ENCODE data around the gene NCAM2.
"Not testable (repeated sequence)": the region's sequence is repeated elsewhere in the genome, so short reads cannot be mapped to it uniquely, and the experiment has no call there.

The NCAM2 gene

DNA sequence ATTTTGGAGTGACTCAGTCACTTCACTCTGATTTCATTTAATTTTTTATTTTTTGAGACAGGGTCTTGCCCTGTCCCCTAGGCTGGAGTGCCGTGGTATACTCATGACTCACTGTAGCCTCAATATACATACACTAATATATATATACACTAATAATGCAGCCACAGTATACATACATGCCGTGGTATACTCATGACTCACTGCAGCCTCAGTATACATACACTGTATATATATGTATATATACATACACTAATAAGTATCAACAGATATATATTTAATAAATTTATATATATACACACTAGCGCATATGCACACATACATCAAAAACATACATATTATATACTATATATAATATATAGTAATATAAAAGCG lies 149.2 kb downstream of the NCAM2 start:
- no peaks in the 10 kb centered on the region for H3K27me3 ChIP-seq (ENCODE audit: insufficient read depth, low read length, poor library complexity, severe bottlenecking)
- no peak overlapping the region for H3K4me3 ChIP-seq (ENCODE audit: low read length, poor library complexity, severe bottlenecking)
- no peaks in the 10 kb centered on the region for H3K4me1 ChIP-seq (ENCODE audit: insufficient read depth, low read length, poor library complexity, severe bottlenecking)
- H3K9me2 ChIP-seq (replicated peaks; ENCODE audit: low read depth, low read length) = no peaks in the 10 kb centered on the region
- H2AFZ ChIP-seq (ENCODE audit: low read length) = no peak overlapping the region
- no peak overlapping the region for H3K4me2 ChIP-seq (ENCODE audit: low read depth, low read length, poor library complexity, severe bottlenecking)
- no peaks in the 10 kb centered on the region for H3K9me3 ChIP-seq (ENCODE audit: insufficient read depth, low read depth, low read length)
- H3F3A ChIP-seq (ENCODE audit: low read depth) = no peaks in the 10 kb centered on the region
- H4K20me1 ChIP-seq (ENCODE audit: insufficient read depth, low read length, poor library complexity, severe bottlenecking) = no peaks in the 10 kb centered on the region
- H3K79me2 ChIP-seq (ENCODE audit: insufficient read depth, low read length) = no peaks in the 10 kb centered on the region
- no peak overlapping the region for H3K9ac ChIP-seq (ENCODE audit: low read depth, low read length, poor library complexity, severe bottlenecking)
- H3K36me3 ChIP-seq (ENCODE audit: insufficient read depth, low read length) = no peaks in the 10 kb centered on the region
- TF ChIP-seq, protein P1, sequence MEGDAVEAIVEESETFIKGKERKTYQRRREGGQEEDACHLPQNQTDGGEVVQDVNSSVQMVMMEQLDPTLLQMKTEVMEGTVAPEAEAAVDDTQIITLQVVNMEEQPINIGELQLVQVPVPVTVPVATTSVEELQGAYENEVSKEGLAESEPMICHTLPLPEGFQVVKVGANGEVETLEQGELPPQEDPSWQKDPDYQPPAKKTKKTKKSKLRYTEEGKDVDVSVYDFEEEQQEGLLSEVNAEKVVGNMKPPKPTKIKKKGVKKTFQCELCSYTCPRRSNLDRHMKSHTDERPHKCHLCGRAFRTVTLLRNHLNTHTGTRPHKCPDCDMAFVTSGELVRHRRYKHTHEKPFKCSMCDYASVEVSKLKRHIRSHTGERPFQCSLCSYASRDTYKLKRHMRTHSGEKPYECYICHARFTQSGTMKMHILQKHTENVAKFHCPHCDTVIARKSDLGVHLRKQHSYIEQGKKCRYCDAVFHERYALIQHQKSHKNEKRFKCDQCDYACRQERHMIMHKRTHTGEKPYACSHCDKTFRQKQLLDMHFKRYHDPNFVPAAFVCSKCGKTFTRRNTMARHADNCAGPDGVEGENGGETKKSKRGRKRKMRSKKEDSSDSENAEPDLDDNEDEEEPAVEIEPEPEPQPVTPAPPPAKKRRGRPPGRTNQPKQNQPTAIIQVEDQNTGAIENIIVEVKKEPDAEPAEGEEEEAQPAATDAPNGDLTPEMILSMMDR (conservative IDR thresholded peaks at IDR 0.05; ENCODE audit: low read length) = no peak
- no peak for TF ChIP-seq EZH2phosphoT487 (IDR thresholded peaks at IDR 0.05; ENCODE audit: borderline replicate concordance)

DNA sequence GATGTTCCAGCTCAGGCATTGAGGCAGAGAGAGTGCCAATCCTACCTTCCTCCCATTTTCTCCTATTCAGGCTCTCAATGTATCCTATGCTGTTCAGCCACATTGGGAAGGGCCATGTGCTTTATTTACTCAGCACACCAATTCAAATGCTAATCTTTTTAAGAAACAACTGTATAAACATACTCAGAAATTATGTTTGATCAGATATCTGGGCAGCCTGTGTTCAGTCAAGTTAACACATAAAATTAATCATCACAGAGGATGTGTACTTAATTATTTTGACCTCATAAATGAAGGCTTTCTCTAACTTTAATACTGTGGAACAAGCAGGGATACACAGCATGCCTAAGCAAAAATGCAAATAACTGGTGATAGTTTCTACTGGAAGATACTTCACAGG lies 149.8 kb downstream of the NCAM2 start:
- no peaks in the 10 kb centered on the region for H4K20me1 ChIP-seq (ENCODE audit: insufficient read depth, low read length, poor library complexity, severe bottlenecking)
- no peaks in the 10 kb centered on the region for H3K4me1 ChIP-seq (ENCODE audit: insufficient read depth, low read length, poor library complexity, severe bottlenecking)
- no peaks in the 10 kb centered on the region for H3F3A ChIP-seq (ENCODE audit: low read depth)
- no peaks in the 10 kb centered on the region for H3K27me3 ChIP-seq (ENCODE audit: insufficient read depth, low read length, poor library complexity, severe bottlenecking)
- H3K36me3 ChIP-seq (ENCODE audit: insufficient read depth, low read length) = no peaks in the 10 kb centered on the region
- no peak overlapping the region for H3K4me2 ChIP-seq (ENCODE audit: low read depth, low read length, poor library complexity, severe bottlenecking)
- no peak overlapping the region for H2AFZ ChIP-seq (ENCODE audit: low read length)
- H3K4me3 ChIP-seq (ENCODE audit: low read length, poor library complexity, severe bottlenecking) = no peak overlapping the region
- no peaks in the 10 kb centered on the region for H3K79me2 ChIP-seq (ENCODE audit: insufficient read depth, low read length)
- H3K9me3 ChIP-seq (ENCODE audit: insufficient read depth, low read depth, low read length) = no peaks in the 10 kb centered on the region
- H3K9ac ChIP-seq (ENCODE audit: low read depth, low read length, poor library complexity, severe bottlenecking) = no peak overlapping the region
- TF ChIP-seq, protein P1 (conservative IDR thresholded peaks at IDR 0.05; ENCODE audit: low read length) = no peak
- TF ChIP-seq EZH2phosphoT487 (IDR thresholded peaks at IDR 0.05; ENCODE audit: borderline replicate concordance) = no peak
- no peaks in the 10 kb centered on the region for H3K9me2 ChIP-seq (replicated peaks; ENCODE audit: low read depth, low read length)

DNA sequence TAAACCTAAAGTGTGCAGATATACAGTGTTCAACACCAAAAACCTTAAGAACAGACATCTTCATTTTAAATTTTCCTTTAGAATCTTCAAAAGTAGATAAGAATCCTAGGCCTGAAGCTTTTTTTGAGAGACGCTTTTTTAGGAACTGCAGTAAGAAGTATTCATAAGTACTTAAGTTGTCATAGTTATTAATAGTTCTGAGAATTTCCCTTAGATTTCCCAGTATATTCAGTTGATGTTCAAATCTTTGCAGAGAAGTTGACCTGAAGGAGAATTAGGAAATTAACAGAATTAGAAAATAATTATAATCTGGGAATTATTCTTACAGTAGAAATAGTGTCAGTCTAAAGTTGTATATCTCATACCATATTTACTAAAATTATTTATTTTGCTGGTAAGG lies 150.3 kb downstream of the NCAM2 start:
- Histone ChIP-seq H3K79me2 (ENCODE audit: insufficient read depth, low read length) (no peaks in the 10 kb centered on the region), H3K4me2 (ENCODE audit: low read depth, low read length, poor library complexity, severe bottlenecking) (no peak overlapping the region), H2AFZ (ENCODE audit: low read length) (no peak overlapping the region), H3K4me1 (ENCODE audit: insufficient read depth, low read length, poor library complexity, severe bottlenecking) (no peaks in the 10 kb centered on the region), H3K9me3 (ENCODE audit: insufficient read depth, low read depth, low read length) (no peaks in the 10 kb centered on the region), H3K27me3 (ENCODE audit: insufficient read depth, low read length, poor library complexity, severe bottlenecking) (no peaks in the 10 kb centered on the region), H3K9me2 (replicated peaks; ENCODE audit: low read depth, low read length) (no peaks in the 10 kb centered on the region), H4K20me1 (ENCODE audit: insufficient read depth, low read length, poor library complexity, severe bottlenecking) (no peaks in the 10 kb centered on the region), H3K36me3 (ENCODE audit: insufficient read depth, low read length) (no peaks in the 10 kb centered on the region), H3K9ac (ENCODE audit: low read depth, low read length, poor library complexity, severe bottlenecking) (no peak overlapping the region), H3K4me3 (ENCODE audit: low read length, poor library complexity, severe bottlenecking) (no peak overlapping the region), H3F3A (ENCODE audit: low read depth) (no peaks in the 10 kb centered on the region)
- TF ChIP-seq, protein P1 (conservative IDR thresholded peaks at IDR 0.05; ENCODE audit: low read length) = no peak

DNA sequence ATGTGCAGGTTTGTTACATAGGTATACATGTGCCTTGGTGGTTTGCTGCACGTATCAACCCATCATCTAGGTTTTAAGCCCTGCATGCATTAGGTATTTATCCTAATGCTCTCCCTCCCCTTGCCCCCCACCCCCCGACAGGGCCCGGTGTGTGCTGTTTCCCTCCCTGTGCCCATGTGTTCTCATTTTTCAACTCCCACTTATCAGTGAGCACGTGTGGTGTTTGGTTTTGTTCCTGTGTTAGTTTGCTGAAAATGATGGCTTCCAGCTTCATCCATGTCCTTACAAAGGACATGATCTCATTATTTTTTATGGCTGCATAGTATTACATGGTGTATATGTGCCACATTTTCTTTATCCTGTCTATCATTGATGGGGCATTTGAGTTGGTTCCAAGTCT lies 151.2 kb downstream of the NCAM2 start:
- not testable (repeated sequence) for H3K9me2 ChIP-seq (replicated peaks; ENCODE audit: low read depth, low read length); H3K9ac ChIP-seq (ENCODE audit: low read depth, low read length, poor library complexity, severe bottlenecking); H3K9me3 ChIP-seq (ENCODE audit: insufficient read depth, low read depth, low read length); H3K36me3 ChIP-seq (ENCODE audit: insufficient read depth, low read length); H3K4me2 ChIP-seq (ENCODE audit: low read depth, low read length, poor library complexity, severe bottlenecking); H4K20me1 ChIP-seq (ENCODE audit: insufficient read depth, low read length, poor library complexity, severe bottlenecking); H2AFZ ChIP-seq (ENCODE audit: low read length); H3K4me3 ChIP-seq (ENCODE audit: low read length, poor library complexity, severe bottlenecking); H3K79me2 ChIP-seq (ENCODE audit: insufficient read depth, low read length); H3K27me3 ChIP-seq (ENCODE audit: insufficient read depth, low read length, poor library complexity, severe bottlenecking); H3F3A ChIP-seq (ENCODE audit: low read depth); H3K4me1 ChIP-seq (ENCODE audit: insufficient read depth, low read length, poor library complexity, severe bottlenecking)

Data from Loucy (cell line).